ENCODE results near the gene SLC44A5.

- no peak for TF ChIP-seq CTCF (IDR thresholded peaks at IDR 0.05)
- TF ChIP-seq POLR2A (IDR thresholded peaks at IDR 0.05): no peak
These were observed 244.3 kb downstream of the SLC44A5 start for GRCh38 chr1:75366595-75366994.
